ENCODE data around the gene CEP68.

The CEP68 gene

GRCh38 chr2:65020943-65021528 lies 35.2 kb upstream of the CEP68 start:
- Histone ChIP-seq H3K9ac (ENCODE audit: low read depth in 1 of 2, low read length in 2 of 2) (no peak overlapping the region), H3K4me3 (ENCODE audit: low read length in 2 of 2) (no peak overlapping the region), H3K4me1 (ENCODE audit: control insufficient read depth in 2 of 2, insufficient read depth in 2 of 2, low read length in 2 of 2) (peaks cover 0 to 6% of the 10 kb centered on the region in 2 donors), H3K36me3 (ENCODE audit: control insufficient read depth in 2 of 2, insufficient read depth in 2 of 2, low read length in 2 of 2) (peaks cover 21 to 47% of the 10 kb centered on the region in 2 donors), H3K9me3 (ENCODE audit: control insufficient read depth in 2 of 2, low read length in 2 of 2) (no peaks in the 10 kb centered on the region), H3K27ac (ENCODE audit: low read depth in 2 of 2, low read length in 2 of 2) (no peak overlapping the region), H3K27me3 (ENCODE audit: control insufficient read depth in 2 of 2, insufficient read depth in 2 of 2, low read length in 2 of 2) (no peaks in the 10 kb centered on the region)

GRCh38 chr2:65021709-65022108 lies 34.5 kb upstream of the CEP68 start:
- Histone ChIP-seq H3K9me3 (ENCODE audit: control insufficient read depth in 2 of 2, low read length in 2 of 2) (no peaks in the 10 kb centered on the region), H3K4me3 (ENCODE audit: low read length in 2 of 2) (no peak overlapping the region), H3K27ac (ENCODE audit: low read depth in 2 of 2, low read length in 2 of 2) (no peak overlapping the region), H3K4me1 (ENCODE audit: control insufficient read depth in 2 of 2, insufficient read depth in 2 of 2, low read length in 2 of 2) (peaks cover 0 to 6% of the 10 kb centered on the region in 2 donors), H3K9ac (ENCODE audit: low read depth in 1 of 2, low read length in 2 of 2) (no peak overlapping the region), H3K27me3 (ENCODE audit: control insufficient read depth in 2 of 2, insufficient read depth in 2 of 2, low read length in 2 of 2) (no peaks in the 10 kb centered on the region), H3K36me3 (ENCODE audit: control insufficient read depth in 2 of 2, insufficient read depth in 2 of 2, low read length in 2 of 2) (peaks cover 17 to 44% of the 10 kb centered on the region in 2 donors)

- no peak overlapping the region for H3K4me3 ChIP-seq (ENCODE audit: low read length in 2 of 2)
- no peak overlapping the region for H3K27ac ChIP-seq (ENCODE audit: low read depth in 2 of 2, low read length in 2 of 2)
- H3K4me1 ChIP-seq (ENCODE audit: control insufficient read depth in 2 of 2, insufficient read depth in 2 of 2, low read length in 2 of 2), result peaks cover 0 to 6% of the 10 kb centered on the region in 2 donors
- peaks cover 17 to 42% of the 10 kb centered on the region in 2 donors for H3K36me3 ChIP-seq (ENCODE audit: control insufficient read depth in 2 of 2, insufficient read depth in 2 of 2, low read length in 2 of 2)
- no peaks in the 10 kb centered on the region for H3K9me3 ChIP-seq (ENCODE audit: control insufficient read depth in 2 of 2, low read length in 2 of 2)
- no peaks in the 10 kb centered on the region for H3K27me3 ChIP-seq (ENCODE audit: control insufficient read depth in 2 of 2, insufficient read depth in 2 of 2, low read length in 2 of 2)
- H3K9ac ChIP-seq (ENCODE audit: low read depth in 1 of 2, low read length in 2 of 2), result no peak overlapping the region
These were observed 34.0 kb upstream of the CEP68 start for GRCh38 chr2:65022189-65022588.

GRCh38 chr2:65023742-65024141 lies 32.5 kb upstream of the CEP68 start:
- Histone ChIP-seq H3K4me1 (ENCODE audit: control insufficient read depth in 2 of 2, insufficient read depth in 2 of 2, low read length in 2 of 2) (peaks cover 0 to 6% of the 10 kb centered on the region in 2 donors), H3K27ac (ENCODE audit: low read depth in 2 of 2, low read length in 2 of 2) (no peak overlapping the region), H3K9ac (ENCODE audit: low read depth in 1 of 2, low read length in 2 of 2) (no peak overlapping the region), H3K27me3 (ENCODE audit: control insufficient read depth in 2 of 2, insufficient read depth in 2 of 2, low read length in 2 of 2) (no peaks in the 10 kb centered on the region), H3K4me3 (ENCODE audit: low read length in 2 of 2) (no peak overlapping the region), H3K36me3 (ENCODE audit: control insufficient read depth in 2 of 2, insufficient read depth in 2 of 2, low read length in 2 of 2) (peaks cover 10 to 31% of the 10 kb centered on the region in 2 donors), H3K9me3 (ENCODE audit: control insufficient read depth in 2 of 2, low read length in 2 of 2) (no peaks in the 10 kb centered on the region)

- Histone ChIP-seq H3K9ac (ENCODE audit: low read depth in 1 of 2, low read length in 2 of 2) (no peak overlapping the region), H3K9me3 (ENCODE audit: control insufficient read depth in 2 of 2, low read length in 2 of 2) (no peaks in the 10 kb centered on the region), H3K27ac (ENCODE audit: low read depth in 2 of 2, low read length in 2 of 2) (no peak overlapping the region), H3K27me3 (ENCODE audit: control insufficient read depth in 2 of 2, insufficient read depth in 2 of 2, low read length in 2 of 2) (no peaks in the 10 kb centered on the region), H3K4me1 (ENCODE audit: control insufficient read depth in 2 of 2, insufficient read depth in 2 of 2, low read length in 2 of 2) (peaks cover 0 to 6% of the 10 kb centered on the region in 2 donors), H3K36me3 (ENCODE audit: control insufficient read depth in 2 of 2, insufficient read depth in 2 of 2, low read length in 2 of 2) (peaks cover 5 to 25% of the 10 kb centered on the region in 2 donors), H3K4me3 (ENCODE audit: low read length in 2 of 2) (no peak overlapping the region)
These were observed 31.9 kb upstream of the CEP68 start for GRCh38 chr2:65024149-65024829.

- Histone ChIP-seq H3K9me3 (ENCODE audit: control insufficient read depth in 2 of 2, low read length in 2 of 2) (no peaks in the 10 kb centered on the region), H3K4me1 (ENCODE audit: control insufficient read depth in 2 of 2, insufficient read depth in 2 of 2, low read length in 2 of 2) (peaks cover 4 to 11% of the 10 kb centered on the region in 2 donors), H3K4me3 (ENCODE audit: low read length in 2 of 2) (no peak overlapping the region), H3K27me3 (ENCODE audit: control insufficient read depth in 2 of 2, insufficient read depth in 2 of 2, low read length in 2 of 2) (no peaks in the 10 kb centered on the region), H3K9ac (ENCODE audit: low read depth in 1 of 2, low read length in 2 of 2) (no peak overlapping the region), H3K27ac (ENCODE audit: low read depth in 2 of 2, low read length in 2 of 2) (peak overlapping the region in 1 of 2 donors; percentile 40), H3K36me3 (ENCODE audit: control insufficient read depth in 2 of 2, insufficient read depth in 2 of 2, low read length in 2 of 2) (peaks cover 5 to 18% of the 10 kb centered on the region in 2 donors)
These were observed 30.6 kb upstream of the CEP68 start for GRCh38 chr2:65025453-65026123.

GRCh38 chr2:65026154-65026553 lies 30.1 kb upstream of the CEP68 start:
- H3K9me3 ChIP-seq (ENCODE audit: control insufficient read depth in 2 of 2, low read length in 2 of 2), result no peaks in the 10 kb centered on the region
- no peaks in the 10 kb centered on the region for H3K27me3 ChIP-seq (ENCODE audit: control insufficient read depth in 2 of 2, insufficient read depth in 2 of 2, low read length in 2 of 2)
- peak overlapping the region in 1 of 2 donors; percentile 40 for H3K27ac ChIP-seq (ENCODE audit: low read depth in 2 of 2, low read length in 2 of 2)
- H3K36me3 ChIP-seq (ENCODE audit: control insufficient read depth in 2 of 2, insufficient read depth in 2 of 2, low read length in 2 of 2), result peaks cover 2 to 13% of the 10 kb centered on the region in 2 donors
- no peak overlapping the region for H3K4me3 ChIP-seq (ENCODE audit: low read length in 2 of 2)
- H3K4me1 ChIP-seq (ENCODE audit: control insufficient read depth in 2 of 2, insufficient read depth in 2 of 2, low read length in 2 of 2), result peaks cover 9 to 17% of the 10 kb centered on the region in 2 donors
- H3K9ac ChIP-seq (ENCODE audit: low read depth in 1 of 2, low read length in 2 of 2), result no peak overlapping the region

- Histone ChIP-seq H3K9me3 (ENCODE audit: control insufficient read depth in 2 of 2, low read length in 2 of 2) (no peaks in the 10 kb centered on the region), H3K36me3 (ENCODE audit: control insufficient read depth in 2 of 2, insufficient read depth in 2 of 2, low read length in 2 of 2) (peaks cover 0 to 5% of the 10 kb centered on the region in 2 donors), H3K4me1 (ENCODE audit: control insufficient read depth in 2 of 2, insufficient read depth in 2 of 2, low read length in 2 of 2) (peaks cover 16 to 23% of the 10 kb centered on the region in 2 donors), H3K27me3 (ENCODE audit: control insufficient read depth in 2 of 2, insufficient read depth in 2 of 2, low read length in 2 of 2) (no peaks in the 10 kb centered on the region), H3K4me3 (ENCODE audit: low read length in 2 of 2) (no peak overlapping the region), H3K27ac (ENCODE audit: low read depth in 2 of 2, low read length in 2 of 2) (no peak overlapping the region), H3K9ac (ENCODE audit: low read depth in 1 of 2, low read length in 2 of 2) (no peak overlapping the region)
These were observed 29.3 kb upstream of the CEP68 start for GRCh38 chr2:65026704-65027464.

- H3K4me1 ChIP-seq (ENCODE audit: control insufficient read depth in 2 of 2, insufficient read depth in 2 of 2, low read length in 2 of 2), result peaks cover 16 to 30% of the 10 kb centered on the region in 2 donors
- H3K9me3 ChIP-seq (ENCODE audit: control insufficient read depth in 2 of 2, low read length in 2 of 2), result no peaks in the 10 kb centered on the region
- no peak overlapping the region for H3K27ac ChIP-seq (ENCODE audit: low read depth in 2 of 2, low read length in 2 of 2)
- peaks cover 0 to 2% of the 10 kb centered on the region in 2 donors for H3K36me3 ChIP-seq (ENCODE audit: control insufficient read depth in 2 of 2, insufficient read depth in 2 of 2, low read length in 2 of 2)
- no peak overlapping the region for H3K9ac ChIP-seq (ENCODE audit: low read depth in 1 of 2, low read length in 2 of 2)
- H3K27me3 ChIP-seq (ENCODE audit: control insufficient read depth in 2 of 2, insufficient read depth in 2 of 2, low read length in 2 of 2), result no peaks in the 10 kb centered on the region
- H3K4me3 ChIP-seq (ENCODE audit: low read length in 2 of 2), result no peak overlapping the region
These were observed 28.5 kb upstream of the CEP68 start for GRCh38 chr2:65027616-65028244.
